Measurements from ENCODE around the gene HECTD2.

- TF ChIP-seq, protein P1, sequence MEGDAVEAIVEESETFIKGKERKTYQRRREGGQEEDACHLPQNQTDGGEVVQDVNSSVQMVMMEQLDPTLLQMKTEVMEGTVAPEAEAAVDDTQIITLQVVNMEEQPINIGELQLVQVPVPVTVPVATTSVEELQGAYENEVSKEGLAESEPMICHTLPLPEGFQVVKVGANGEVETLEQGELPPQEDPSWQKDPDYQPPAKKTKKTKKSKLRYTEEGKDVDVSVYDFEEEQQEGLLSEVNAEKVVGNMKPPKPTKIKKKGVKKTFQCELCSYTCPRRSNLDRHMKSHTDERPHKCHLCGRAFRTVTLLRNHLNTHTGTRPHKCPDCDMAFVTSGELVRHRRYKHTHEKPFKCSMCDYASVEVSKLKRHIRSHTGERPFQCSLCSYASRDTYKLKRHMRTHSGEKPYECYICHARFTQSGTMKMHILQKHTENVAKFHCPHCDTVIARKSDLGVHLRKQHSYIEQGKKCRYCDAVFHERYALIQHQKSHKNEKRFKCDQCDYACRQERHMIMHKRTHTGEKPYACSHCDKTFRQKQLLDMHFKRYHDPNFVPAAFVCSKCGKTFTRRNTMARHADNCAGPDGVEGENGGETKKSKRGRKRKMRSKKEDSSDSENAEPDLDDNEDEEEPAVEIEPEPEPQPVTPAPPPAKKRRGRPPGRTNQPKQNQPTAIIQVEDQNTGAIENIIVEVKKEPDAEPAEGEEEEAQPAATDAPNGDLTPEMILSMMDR (conservative IDR thresholded peaks at IDR 0.05; ENCODE audit: low read length), result no peak
- no peak for TF ChIP-seq EZH2phosphoT487 (IDR thresholded peaks at IDR 0.05; ENCODE audit: borderline replicate concordance)
Measured at GRCh38 chr10:91418416-91418815, 8.3 kb downstream of the HECTD2 start.
